GM12878 (cell line): Measurements from ENCODE around the gene PRR7. TPM values are rescaled to one million over a fixed set of nuclear protein-coding genes. Genes with fewer than 3 reads are reported as not detected.
A peak's percentile ranks its signal among the peaks of the same experiment; 100 is the strongest.

ENCODE experiments used
- ASH2L ChIP-seq: fragments of 300-600, 200-600 bp; sonication (generic); IDR thresholded peaks from 2 replicates; pipeline ENCODE4 v1.6.1; 2017; ENCODE audit warnings: low read depth, mild to moderate bottlenecking, borderline replicate concordance
- ATF7 ChIP-seq: fragments of 450-650 bp; IDR thresholded peaks from 2 replicates; pipeline ENCODE4 v1.6.1; 2016; ENCODE audit warnings: low read depth, mild to moderate bottlenecking
- BRCA1 ChIP-seq: IDR thresholded peaks from 2 replicates; pipeline ENCODE4 v1.6.1; 2011; ENCODE audit warnings: low read depth, low read length, improper control_type of control experiment
- CBX5 ChIP-seq: sonication (generic); IDR thresholded peaks from 2 replicates; pipeline ENCODE4 v1.6.1; 2016; ENCODE audit warnings: low read depth, moderate library complexity, mild to moderate bottlenecking, inconsistent platforms
- FOXM1 ChIP-seq: IDR thresholded peaks from 2 replicates; pipeline ENCODE4 v1.6.1; 2012; ENCODE audit warnings: low read depth, mild to moderate bottlenecking, inconsistent platforms, low read length, moderate library complexity
- HDGF ChIP-seq: fragments of 450-650 bp; IDR thresholded peaks from 2 replicates; pipeline ENCODE4 v1.6.1; 2016; ENCODE audit warnings: antibody characterized with exemption
- JUND ChIP-seq: IDR thresholded peaks from 2 replicates; pipeline ENCODE4 v1.6.1; 2012; ENCODE audit warnings: low read depth, mild to moderate bottlenecking, low read length, improper control_type of control experiment, moderate library complexity
- KLF5 ChIP-seq: fragments of 450-650 bp; IDR thresholded peaks from 2 replicates; pipeline ENCODE4 v1.6.1; 2014; ENCODE audit warnings: mild to moderate bottlenecking; ENCODE audit not compliant: partially characterized antibody
- RAD21 ChIP-seq: IDR thresholded peaks from 2 replicates; pipeline ENCODE4 v1.6.1; 2011; ENCODE audit warnings: mild to moderate bottlenecking, low read depth, low read length, moderate library complexity; ENCODE audit not compliant: insufficient read depth
- RBBP5 ChIP-seq: fragments of 200-600 bp; sonication (generic); conservative IDR thresholded peaks from 2 replicates; pipeline ENCODE4 v1.6.1; 2016
- RELA ChIP-seq: fragments of 450-650 bp; IDR thresholded peaks from 2 replicates; pipeline ENCODE4 v1.8.0; 2014; ENCODE audit warnings: borderline replicate concordance; ENCODE audit not compliant: partially characterized antibody
- RUNX3 ChIP-seq: IDR thresholded peaks from 2 replicates; pipeline ENCODE4 v1.6.1; 2012; ENCODE audit warnings: low read length, inconsistent platforms
- SMAD5 ChIP-seq: IDR thresholded peaks from 2 replicates; pipeline ENCODE4 v1.6.1; 2016; ENCODE audit warnings: antibody characterized with exemption, low read depth
- SMC3 ChIP-seq: IDR thresholded peaks from 2 replicates; pipeline ENCODE4 v1.6.1; 2011; ENCODE audit warnings: low read length, improper control_type of control experiment, borderline replicate concordance
- SREBF2 ChIP-seq: IDR thresholded peaks from 2 replicates; pipeline ENCODE4 v1.6.1; 2012; ENCODE audit warnings: mild to moderate bottlenecking, low read length
- SRF ChIP-seq, 2 experiments: IDR thresholded peaks; 2 replicates each; pipeline ENCODE4 v1.6.1; 2011; ENCODE audit warnings: low read depth in 2 of 2, low read length in 2 of 2, mild to moderate bottlenecking in 1 of 2, moderate library complexity in 1 of 2
- SUZ12 ChIP-seq: fragments of 200-600 bp; sonication (generic); IDR thresholded peaks from one replicate; pipeline ENCODE4 v1.6.1; 2018; ENCODE audit warnings: antibody characterized with exemption, mild to moderate bottlenecking; ENCODE audit not compliant: unreplicated experiment
- TBL1XR1 ChIP-seq: IDR thresholded peaks from 2 replicates; pipeline ENCODE4 v1.6.1; 2012; ENCODE audit warnings: low read depth, low read length, improper control_type of control experiment
- TCF3 ChIP-seq: IDR thresholded peaks from 2 replicates; pipeline ENCODE4 v1.6.1; 2012; ENCODE audit warnings: low read depth, mild to moderate bottlenecking, low read length, borderline replicate concordance; ENCODE audit not compliant: insufficient read depth
- ZNF274 ChIP-seq: IDR thresholded peaks from one replicate; pipeline ENCODE4 v1.8.0; 2011; ENCODE audit not compliant: insufficient read length, insufficient read depth
- polyA plus RNA-seq, 11 experiments: library from polyadenylated mRNA; depleted of rRNA in 4 of 11; unstranded in 6 of 11; stranded (reverse) in 5 of 11; fragments of >200 nt; fragmentation: Nextera tagmentation in 4 of 11; fragmentation: Illumina TruSeq in 1 of 11; extraction: Ambion mirVana in 4 of 11; extraction: Trizol in 1 of 11; gene quantifications; 1 replicate in 1 of 11; 2 replicates in 10 of 11; pipeline versions ENCODE4 v1.2.1 to v1.2.3, GENCODE V29; 2011 to 2016; ENCODE audit warnings: inconsistent platforms in 2 of 11, missing spikeins in 2 of 11, low read depth in 1 of 11
- total RNA-seq, 4 experiments: library from RNA; depleted of rRNA in 3 of 4; stranded (reverse); fragments of >200 nt in 3 of 4; fragmentation: Illumina TruSeq in 1 of 4; extraction: Trizol in 1 of 4; gene quantifications; 2 replicates each; pipeline versions ENCODE4 v1.2.1 to v1.2.3, GENCODE V29; 2013 to 2021
- TF ChIP-seq, protein P1 (sequence below): fragments of 450-650 bp; IDR thresholded peaks from 2 replicates; pipeline ENCODE4 v1.6.1; 2017; ENCODE audit warnings: antibody characterized with exemption, mild to moderate bottlenecking, moderate library complexity
- TF ChIP-seq, protein P2 (sequence below): fragments of 450-650 bp; formaldehyde crosslinking; IDR thresholded peaks from 2 replicates; pipeline ENCODE4 v1.4.0; 2022; ENCODE audit warnings: mild to moderate bottlenecking, moderate library complexity

PRR7 gene
- total and polyA plus RNA-seq, 10 of the 15 experiments (the other 5 are each of a cell fraction or from before 2014, with no cell fraction given), result 0.09 to 18.8 (median 4.6) TPM; not detected in 2

GRCh38 chr5:177501874-177502678 lies 55.5 kb downstream of the PRR7 start (continued):
- TF ChIP-seq SUZ12 (no peak), CBX5 (no peak), ASH2L (no peak), SMAD5 (no peak), ATF7 (peak; percentile 96), RUNX3 (no peak), ZNF274 (no peak), BRCA1 (no peak), SREBF2 (no peak), SMC3 (no peak), RAD21 (no peak), TCF3 (no peak), TBL1XR1 (0 out of 2 replicates have a peak, but pooled peaks have one; percentile 49), FOXM1 (no peak), RELA (no peak), HDGF (no peak; the same call in 1 of the 2 replicates), SRF (IDR thresholded peaks at IDR 0.05; ENCODE audit: low read depth in 2 of 2, low read length in 2 of 2) (no peak), JUND (no peak), RBBP5 (no peak), KLF5 (no peak)
- TF ChIP-seq, protein P1, sequence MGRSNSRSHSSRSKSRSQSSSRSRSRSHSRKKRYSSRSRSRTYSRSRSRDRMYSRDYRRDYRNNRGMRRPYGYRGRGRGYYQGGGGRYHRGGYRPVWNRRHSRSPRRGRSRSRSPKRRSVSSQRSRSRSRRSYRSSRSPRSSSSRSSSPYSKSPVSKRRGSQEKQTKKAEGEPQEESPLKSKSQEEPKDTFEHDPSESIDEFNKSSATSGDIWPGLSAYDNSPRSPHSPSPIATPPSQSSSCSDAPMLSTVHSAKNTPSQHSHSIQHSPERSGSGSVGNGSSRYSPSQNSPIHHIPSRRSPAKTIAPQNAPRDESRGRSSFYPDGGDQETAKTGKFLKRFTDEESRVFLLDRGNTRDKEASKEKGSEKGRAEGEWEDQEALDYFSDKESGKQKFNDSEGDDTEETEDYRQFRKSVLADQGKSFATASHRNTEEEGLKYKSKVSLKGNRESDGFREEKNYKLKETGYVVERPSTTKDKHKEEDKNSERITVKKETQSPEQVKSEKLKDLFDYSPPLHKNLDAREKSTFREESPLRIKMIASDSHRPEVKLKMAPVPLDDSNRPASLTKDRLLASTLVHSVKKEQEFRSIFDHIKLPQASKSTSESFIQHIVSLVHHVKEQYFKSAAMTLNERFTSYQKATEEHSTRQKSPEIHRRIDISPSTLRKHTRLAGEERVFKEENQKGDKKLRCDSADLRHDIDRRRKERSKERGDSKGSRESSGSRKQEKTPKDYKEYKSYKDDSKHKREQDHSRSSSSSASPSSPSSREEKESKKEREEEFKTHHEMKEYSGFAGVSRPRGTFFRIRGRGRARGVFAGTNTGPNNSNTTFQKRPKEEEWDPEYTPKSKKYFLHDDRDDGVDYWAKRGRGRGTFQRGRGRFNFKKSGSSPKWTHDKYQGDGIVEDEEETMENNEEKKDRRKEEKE, result no peak
- TF ChIP-seq, protein P2, sequence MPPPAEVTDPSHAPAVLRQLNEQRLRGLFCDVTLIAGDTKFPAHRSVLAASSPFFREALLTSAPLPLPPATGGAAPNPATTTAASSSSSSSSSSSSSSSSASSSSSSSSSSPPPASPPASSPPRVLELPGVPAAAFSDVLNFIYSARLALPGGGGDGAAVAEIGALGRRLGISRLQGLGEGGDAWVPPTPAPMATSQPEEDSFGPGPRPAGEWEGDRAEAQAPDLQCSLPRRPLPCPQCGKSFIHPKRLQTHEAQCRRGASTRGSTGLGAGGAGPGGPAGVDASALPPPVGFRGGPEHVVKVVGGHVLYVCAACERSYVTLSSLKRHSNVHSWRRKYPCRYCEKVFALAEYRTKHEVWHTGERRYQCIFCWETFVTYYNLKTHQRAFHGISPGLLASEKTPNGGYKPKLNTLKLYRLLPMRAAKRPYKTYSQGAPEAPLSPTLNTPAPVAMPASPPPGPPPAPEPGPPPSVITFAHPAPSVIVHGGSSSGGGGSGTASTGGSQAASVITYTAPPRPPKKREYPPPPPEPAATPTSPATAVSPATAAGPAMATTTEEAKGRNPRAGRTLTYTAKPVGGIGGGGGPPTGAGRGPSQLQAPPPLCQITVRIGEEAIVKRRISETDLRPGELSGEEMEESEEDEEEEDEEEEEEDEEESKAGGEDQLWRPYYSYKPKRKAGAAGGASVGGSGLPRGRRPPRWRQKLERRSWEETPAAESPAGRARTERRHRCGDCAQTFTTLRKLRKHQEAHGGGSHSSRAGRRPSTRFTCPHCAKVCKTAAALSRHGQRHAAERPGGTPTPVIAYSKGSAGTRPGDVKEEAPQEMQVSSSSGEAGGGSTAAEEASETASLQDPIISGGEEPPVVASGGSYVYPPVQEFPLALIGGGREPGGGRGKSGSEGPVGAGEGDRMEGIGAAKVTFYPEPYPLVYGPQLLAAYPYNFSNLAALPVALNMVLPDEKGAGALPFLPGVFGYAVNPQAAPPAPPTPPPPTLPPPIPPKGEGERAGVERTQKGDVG, result no peak
